ENCODE measurements around the gene C4BPB. TPM values are rescaled to one million over a fixed set of nuclear protein-coding genes. Genes with fewer than 3 reads are reported as not detected.

The C4BPB gene
- total RNA-seq, 4 donors from 2014 or later = not detected

DNA sequence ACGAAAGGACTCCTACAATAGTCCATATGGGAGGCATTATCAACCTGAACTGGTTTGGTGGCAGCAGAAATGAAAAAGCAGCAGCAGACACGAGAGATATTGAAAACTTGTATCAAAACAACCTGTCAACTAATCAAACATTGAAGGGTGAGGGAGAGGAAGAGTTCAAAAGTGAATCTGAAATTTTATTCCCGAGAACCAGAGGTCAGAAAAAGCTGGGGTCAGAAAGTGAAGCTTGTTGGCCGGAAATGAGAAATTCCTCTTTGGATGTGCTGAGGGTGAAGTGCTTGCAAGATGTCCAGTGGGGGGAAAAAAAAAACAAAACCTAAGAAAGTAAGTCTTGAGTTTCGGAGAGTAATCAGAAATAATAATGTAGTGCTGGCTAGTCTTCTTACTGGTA is 13.5 kb downstream of the C4BPB start:
- no peak for DNase-seq
- Histone ChIP-seq H3K27me3 (no peaks in the 10 kb centered on the region), H3K9me3 (no peaks in the 10 kb centered on the region), H3K4me1 (no peaks in the 10 kb centered on the region), H3K27ac (no peak overlapping the region), H3K4me3 (replicated peaks in 1 of 3) (no peak overlapping the region), H3K36me3 (no peaks in the 10 kb centered on the region)
- intact Hi-C loops (cut with DNase I) = no loop called here
- 74 to 78% methylated on average over 5 of the region's 5 CpGs for WGBS, 2 donors
- TF ChIP-seq, protein P1, sequence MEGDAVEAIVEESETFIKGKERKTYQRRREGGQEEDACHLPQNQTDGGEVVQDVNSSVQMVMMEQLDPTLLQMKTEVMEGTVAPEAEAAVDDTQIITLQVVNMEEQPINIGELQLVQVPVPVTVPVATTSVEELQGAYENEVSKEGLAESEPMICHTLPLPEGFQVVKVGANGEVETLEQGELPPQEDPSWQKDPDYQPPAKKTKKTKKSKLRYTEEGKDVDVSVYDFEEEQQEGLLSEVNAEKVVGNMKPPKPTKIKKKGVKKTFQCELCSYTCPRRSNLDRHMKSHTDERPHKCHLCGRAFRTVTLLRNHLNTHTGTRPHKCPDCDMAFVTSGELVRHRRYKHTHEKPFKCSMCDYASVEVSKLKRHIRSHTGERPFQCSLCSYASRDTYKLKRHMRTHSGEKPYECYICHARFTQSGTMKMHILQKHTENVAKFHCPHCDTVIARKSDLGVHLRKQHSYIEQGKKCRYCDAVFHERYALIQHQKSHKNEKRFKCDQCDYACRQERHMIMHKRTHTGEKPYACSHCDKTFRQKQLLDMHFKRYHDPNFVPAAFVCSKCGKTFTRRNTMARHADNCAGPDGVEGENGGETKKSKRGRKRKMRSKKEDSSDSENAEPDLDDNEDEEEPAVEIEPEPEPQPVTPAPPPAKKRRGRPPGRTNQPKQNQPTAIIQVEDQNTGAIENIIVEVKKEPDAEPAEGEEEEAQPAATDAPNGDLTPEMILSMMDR (IDR thresholded peaks at IDR 0.05) = no peak
- TF ChIP-seq POLR2A (IDR thresholded peaks at IDR 0.05) = no peak

DNA sequence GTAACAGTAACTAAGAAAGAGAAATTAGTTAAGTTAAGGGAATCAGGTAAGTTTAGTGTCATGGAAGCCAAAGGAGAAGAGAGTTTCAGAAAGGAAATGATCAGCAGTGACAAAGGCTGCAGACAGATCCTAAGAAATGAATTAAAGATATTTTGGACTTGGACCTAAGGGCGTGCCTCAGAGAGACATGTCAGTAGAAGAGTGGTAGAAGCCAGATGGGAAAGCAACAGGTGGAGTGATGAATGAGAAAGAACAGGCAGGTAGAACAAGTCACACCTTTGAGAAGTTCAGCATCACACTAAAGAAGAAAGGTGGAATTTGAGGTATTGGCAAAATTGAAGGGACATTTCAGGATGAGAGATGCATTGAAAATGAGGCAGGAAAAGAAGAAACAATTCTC is 14.0 kb downstream of the C4BPB start:
- no peak overlapping the region for H3K4me3 ChIP-seq (replicated peaks in 1 of 3)
- no peak for DNase-seq
- intact Hi-C loops (cut with DNase I) = no loop called here
- H3K27me3 ChIP-seq = no peaks in the 10 kb centered on the region
- no peaks in the 10 kb centered on the region for H3K36me3 ChIP-seq
- no peaks in the 10 kb centered on the region for H3K4me1 ChIP-seq
- TF ChIP-seq POLR2A (IDR thresholded peaks at IDR 0.05) = no peak
- TF ChIP-seq, protein P1 (IDR thresholded peaks at IDR 0.05) = no peak
- 85 to 89% methylated on average over 1 of the region's 1 CpG for WGBS, 2 donors
- H3K9me3 ChIP-seq = no peaks in the 10 kb centered on the region
- H3K27ac ChIP-seq = no peak overlapping the region

DNA sequence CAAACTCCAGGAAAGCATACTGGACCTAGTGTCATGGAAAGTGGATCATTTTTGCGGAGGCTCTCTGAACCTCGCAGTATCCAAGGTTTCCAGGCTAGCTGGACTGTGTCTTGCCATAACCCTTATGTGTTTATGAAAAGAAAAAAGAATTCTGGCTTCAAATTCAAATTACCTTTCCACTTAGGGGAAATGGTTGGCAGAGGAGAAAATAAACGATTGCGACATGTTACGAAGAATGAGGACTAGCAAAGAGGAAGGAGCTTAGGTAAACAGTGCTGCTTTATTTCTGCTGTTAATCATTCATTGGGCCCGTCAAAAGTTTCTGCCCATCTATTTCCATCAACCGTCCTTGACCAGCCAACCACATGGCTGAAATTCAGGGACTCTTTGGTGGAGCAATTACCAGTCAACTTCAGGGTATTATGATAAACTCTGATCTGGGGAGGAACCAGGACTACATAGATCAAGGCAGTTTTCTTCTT is 15.3 kb downstream of the C4BPB start, which contains the start of gene C4BPA:
C4BPA (plus strand) TSS at position 342 of the 482 bp plus-strand sequence. CDS start 8,793 bp downstream, outside the sequence.
- WGBS, 2 donors = 81 to 87% methylated on average over 7 of the region's 7 CpGs
- H3K4me1 ChIP-seq = no peaks in the 10 kb centered on the region
- no peaks in the 10 kb centered on the region for H3K36me3 ChIP-seq
- intact Hi-C loops (cut with DNase I) = no loop called here
- no peak within 1 kb of the TSS for H3K27ac ChIP-seq
- no peak within 1 kb of the TSS for H3K4me3 ChIP-seq (replicated peaks in 1 of 3)
- no peaks in the 10 kb centered on the region for H3K9me3 ChIP-seq
- TF ChIP-seq POLR2A (IDR thresholded peaks at IDR 0.05) = no peak
- TF ChIP-seq, protein P1 (IDR thresholded peaks at IDR 0.05) = no peak
- no peaks in the 10 kb centered on the region for H3K27me3 ChIP-seq
- DNase-seq = no peak

DNA sequence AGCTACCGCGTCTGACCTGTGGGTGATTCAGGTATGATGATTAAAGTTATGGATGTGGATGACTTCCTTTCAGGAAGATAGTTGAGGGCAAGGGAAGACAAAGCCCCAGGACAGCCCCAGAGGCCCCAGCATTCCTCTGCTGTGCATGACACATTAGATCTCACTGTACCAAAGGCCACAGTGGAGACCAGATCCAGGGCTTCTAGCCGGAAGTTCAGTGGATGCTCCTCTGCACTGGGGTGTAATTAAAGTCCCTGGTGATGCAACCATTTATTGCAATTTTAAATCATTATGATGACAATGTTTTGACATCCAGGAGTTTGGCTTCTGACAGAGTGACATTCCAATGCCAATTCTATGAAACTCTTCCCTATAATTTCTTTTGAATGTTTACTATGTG is 20.3 kb downstream of the C4BPB start:
- Histone ChIP-seq H3K27ac (no peak overlapping the region), H3K9me3 (no peaks in the 10 kb centered on the region), H3K36me3 (no peaks in the 10 kb centered on the region), H3K27me3 (no peaks in the 10 kb centered on the region), H3K4me3 (replicated peaks in 1 of 3) (no peak overlapping the region), H3K4me1 (no peaks in the 10 kb centered on the region)
- 94 to 98% methylated on average over 3 of the region's 3 CpGs for WGBS, 2 donors
- TF ChIP-seq, protein P1 (IDR thresholded peaks at IDR 0.05) = no peak
- no peak for TF ChIP-seq POLR2A (IDR thresholded peaks at IDR 0.05)
- no peak for DNase-seq
- intact Hi-C loops (cut with DNase I) = no loop called here

DNA sequence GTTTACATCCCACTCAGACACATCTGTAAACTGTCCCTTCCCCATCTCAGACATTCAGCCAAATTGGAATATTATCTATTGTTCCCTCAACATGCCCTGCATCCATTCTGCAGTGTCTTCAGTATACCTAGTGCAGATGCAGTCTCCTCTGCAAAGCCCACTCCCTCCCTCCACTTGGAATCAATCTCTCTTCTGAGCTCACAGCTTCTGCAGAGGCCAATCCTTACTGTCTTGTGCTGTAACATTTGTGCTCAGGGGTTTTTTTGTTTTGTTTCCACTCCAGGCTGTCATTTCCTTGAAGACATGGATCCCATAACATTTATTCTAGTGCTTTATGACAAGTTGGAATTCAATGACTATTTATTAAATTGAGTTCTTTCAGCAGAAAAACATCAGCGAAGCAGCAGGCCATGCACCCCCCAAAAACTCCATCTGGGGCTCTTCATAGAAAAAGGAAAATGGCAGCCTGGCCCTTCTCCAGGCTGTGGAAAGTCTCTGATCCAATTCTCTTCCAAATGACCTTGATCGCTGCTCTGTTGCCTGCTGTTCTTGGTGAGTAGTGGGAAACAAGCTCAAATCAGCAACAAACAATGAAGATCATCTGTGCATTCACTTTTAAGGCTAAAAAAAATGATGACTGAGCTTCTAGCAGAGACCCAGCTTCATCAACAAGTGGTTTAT is 24.1 kb downstream of the C4BPB start:
- Histone ChIP-seq H3K4me1 (no peaks in the 10 kb centered on the region), H3K27me3 (no peaks in the 10 kb centered on the region), H3K9me3 (no peaks in the 10 kb centered on the region), H3K4me3 (replicated peaks in 1 of 3) (no peak overlapping the region), H3K36me3 (no peaks in the 10 kb centered on the region), H3K27ac (no peak overlapping the region)
- intact Hi-C loops (cut with DNase I) = no loop called here
- TF ChIP-seq POLR2A (IDR thresholded peaks at IDR 0.05) = no peak
- TF ChIP-seq, protein P1 (IDR thresholded peaks at IDR 0.05) = no peak
- WGBS, 2 donors = 78 to 83% methylated on average over 2 of the region's 2 CpGs
- no peak for DNase-seq
